BJ (cell line): ENCODE data around the gene INPP5B. TPM values are rescaled to one million over a fixed set of nuclear protein-coding genes. Genes with fewer than 3 reads are reported as not detected.
"Not testable (repeated sequence)": the region's sequence is repeated elsewhere in the genome, so short reads cannot be mapped to it uniquely, and the experiment has no call there.

Experiments
- CTCF ChIA-PET: fragments of 350-600 bp; formaldehyde crosslinking; extraction: SDS; loops from one replicate; lab custom pipeline; 2021; ENCODE audit warnings: antibody characterized with exemption, inconsistent platforms; lab: Yijun Ruan, JAX
- POLR2A ChIA-PET: fragments of 300-600 bp; sonication (Branson Sonifier 250); formaldehyde crosslinking; extraction: SDS; loops from one replicate; lab custom pipeline; 2021; ENCODE audit warnings: antibody characterized with exemption; lab: Charles Lee
- DNase-seq: peaks from one replicate; pipeline ENCODE4 v3.0.0-alpha.2; 2011; ENCODE audit warnings: low read depth
- H3K27me3 ChIP-seq: 2 replicates; pipeline ENCODE4 v1.6.0; 2011; ENCODE audit warnings: low read length; ENCODE audit not compliant: control insufficient read depth, insufficient read depth
- H3K36me3 ChIP-seq: 2 replicates; pipeline ENCODE4 v1.5.1; 2011; ENCODE audit warnings: low read length; ENCODE audit not compliant: control insufficient read depth, insufficient read depth
- H3K4me3 ChIP-seq: 2 replicates; pipeline ENCODE4 v1.5.1; 2011; ENCODE audit warnings: low read depth, mild to moderate bottlenecking, control low read depth, low read length
- CTCF ChIP-seq: IDR thresholded peaks from 2 replicates; pipeline ENCODE4 v1.5.1; 2011; ENCODE audit warnings: low read depth, mild to moderate bottlenecking, control low read depth, inconsistent platforms, low read length, moderate library complexity; ENCODE audit not compliant: insufficient read depth
- polyA plus RNA-seq: library from polyadenylated mRNA; depleted of rRNA; stranded (reverse); fragments of >200 nt; gene quantifications from 2 replicates; pipeline ENCODE4 v1.2.3, GENCODE V29; 2011

The INPP5B gene
- polyA plus RNA-seq, 1 experiment, result 21.9 TPM

DNA sequence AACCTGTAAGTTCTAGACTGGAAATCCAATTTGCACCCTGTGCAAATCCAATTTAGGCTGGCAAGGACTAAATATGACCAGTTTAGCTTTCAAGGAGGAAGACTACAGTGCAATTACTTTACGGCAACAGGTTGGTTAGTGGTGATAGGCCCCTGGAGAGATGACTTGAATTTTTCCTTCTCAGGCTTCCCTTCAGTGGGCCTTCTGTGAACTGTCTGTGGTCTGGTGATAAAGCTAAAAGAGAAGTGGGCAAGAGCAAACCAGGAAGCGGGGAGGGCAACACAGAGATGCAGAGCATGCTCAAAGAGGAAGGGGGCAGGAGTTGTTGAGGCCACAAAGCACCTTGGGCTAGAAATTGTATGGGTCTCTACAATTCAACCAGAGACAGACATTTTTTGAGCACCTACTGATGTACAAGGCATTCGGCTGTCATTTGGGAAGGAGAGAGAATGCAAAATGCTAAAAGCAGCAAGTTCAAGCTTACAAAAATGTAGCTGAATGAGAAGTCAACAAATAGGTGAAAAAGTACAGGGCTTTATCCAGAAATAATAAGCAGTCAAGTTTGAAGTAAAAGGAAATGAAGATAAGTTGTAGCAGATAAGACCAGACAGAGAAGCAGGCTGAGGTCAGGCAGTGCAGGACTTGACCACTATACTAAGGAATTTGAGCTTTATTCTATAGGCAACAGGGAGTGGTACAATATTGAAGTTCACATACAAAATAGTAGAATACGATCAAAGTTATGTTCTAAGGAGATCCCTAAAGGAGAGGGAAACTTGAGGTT lies 23.9 kb downstream of the INPP5B start:
- no peak for TF ChIP-seq CTCF
- Histone ChIP-seq H3K36me3 (peaks cover 6% of the 10 kb centered on the region), H3K4me3 (no peak overlapping the region), H3K27me3 (no peaks in the 10 kb centered on the region)
- ChIA-PET CTCF (no interaction called here), POLR2A (no interaction called here)
- DNase-seq, result no peak

- ChIA-PET CTCF (interaction anchor here (0.7 kb wide), 1 partner anchor 17 kb away, joined by 3 read pairs; no protein-coding TSS in a partner anchor), POLR2A (no interaction called here)
- peaks cover 6% of the 10 kb centered on the region for H3K36me3 ChIP-seq
- peak; percentile 48 for TF ChIP-seq CTCF
- no peak for DNase-seq
- H3K4me3 ChIP-seq, result no peak overlapping the region
- no peaks in the 10 kb centered on the region for H3K27me3 ChIP-seq
Measured at GRCh38 chr1:37919277-37919676, 27.6 kb downstream of the INPP5B start.

- no peak overlapping the region for H3K4me3 ChIP-seq
- ChIA-PET POLR2A (no interaction called here), CTCF (interaction anchor here (1.4 kb wide), 1 partner anchor 16 kb away, joined by 3 read pairs; no protein-coding TSS in a partner anchor)
- H3K36me3 ChIP-seq, result peaks cover 6% of the 10 kb centered on the region
- TF ChIP-seq CTCF, result no peak
- no peak for DNase-seq
- no peaks in the 10 kb centered on the region for H3K27me3 ChIP-seq
Measured at GRCh38 chr1:37915476-37916093, 31.3 kb downstream of the INPP5B start.

DNA sequence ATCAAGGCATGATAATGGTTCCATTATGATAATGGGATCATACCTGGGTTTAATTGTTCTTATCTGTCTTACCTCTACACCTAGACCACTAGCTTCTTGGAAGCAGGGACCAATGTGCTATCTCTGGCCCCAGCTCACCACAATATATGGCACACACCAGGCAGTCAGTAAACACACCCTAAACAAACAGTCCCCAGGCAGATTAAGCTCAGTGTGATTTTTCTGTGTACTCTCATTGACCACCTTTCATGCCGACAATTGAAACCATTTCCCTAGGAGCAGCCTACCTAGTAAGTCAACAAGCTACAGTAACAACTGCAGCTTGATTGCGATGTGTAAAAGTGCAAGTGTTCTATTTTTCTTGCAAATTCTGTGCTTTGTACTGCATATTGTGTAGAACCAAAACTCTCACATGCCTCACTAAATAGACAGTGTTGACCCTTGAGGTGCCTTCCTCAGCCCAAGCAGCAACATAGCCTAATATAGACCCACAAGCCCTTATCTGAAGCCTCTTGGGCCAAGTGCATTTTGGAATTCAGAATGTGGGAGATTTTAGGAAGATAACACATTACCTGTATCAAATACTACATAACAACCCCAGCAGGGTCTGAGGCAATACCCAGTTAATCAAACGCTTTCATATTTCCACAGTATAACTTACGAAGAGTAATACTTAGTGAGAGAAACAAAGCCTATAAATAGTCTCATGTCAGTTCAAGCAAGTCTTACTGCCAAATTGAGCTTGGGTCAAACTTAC lies 32.0 kb downstream of the INPP5B start:
- H3K27me3 ChIP-seq, result no peaks in the 10 kb centered on the region
- peaks cover 6% of the 10 kb centered on the region for H3K36me3 ChIP-seq
- ChIA-PET POLR2A (no interaction called here), CTCF (interaction anchor here (0.8 to 1.4 kb wide), 2 partner anchors 10 to 17 kb away, joined by 3 to 5 read pairs; no protein-coding TSS in a partner anchor)
- H3K4me3 ChIP-seq, result no peak overlapping the region
- DNase-seq, result no peak
- TF ChIP-seq CTCF, result no peak

DNA sequence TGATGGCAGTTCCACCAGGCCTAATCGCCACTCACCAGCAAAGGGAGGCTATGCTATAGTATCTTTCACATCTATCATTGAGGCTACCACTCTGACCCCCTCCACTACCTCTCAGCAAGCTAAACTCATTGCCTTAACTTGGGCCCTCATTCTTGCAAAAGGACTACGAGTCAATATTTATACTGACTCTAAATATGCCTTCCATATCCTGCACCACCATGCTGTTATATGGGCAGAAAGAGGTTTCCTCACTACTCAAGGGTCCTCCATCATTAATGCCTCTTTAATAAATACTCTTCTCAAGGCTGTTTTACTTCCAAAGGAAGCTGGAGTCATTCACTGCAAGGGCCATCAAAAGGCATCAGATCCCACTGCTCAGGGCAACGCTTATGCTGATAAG lies 35.4 kb downstream of the INPP5B start:
- H3K36me3 ChIP-seq, H3K4me3 ChIP-seq, CTCF ChIA-PET, H3K27me3 ChIP-seq, POLR2A ChIA-PET, DNase-seq: not testable (repeated sequence)

DNA sequence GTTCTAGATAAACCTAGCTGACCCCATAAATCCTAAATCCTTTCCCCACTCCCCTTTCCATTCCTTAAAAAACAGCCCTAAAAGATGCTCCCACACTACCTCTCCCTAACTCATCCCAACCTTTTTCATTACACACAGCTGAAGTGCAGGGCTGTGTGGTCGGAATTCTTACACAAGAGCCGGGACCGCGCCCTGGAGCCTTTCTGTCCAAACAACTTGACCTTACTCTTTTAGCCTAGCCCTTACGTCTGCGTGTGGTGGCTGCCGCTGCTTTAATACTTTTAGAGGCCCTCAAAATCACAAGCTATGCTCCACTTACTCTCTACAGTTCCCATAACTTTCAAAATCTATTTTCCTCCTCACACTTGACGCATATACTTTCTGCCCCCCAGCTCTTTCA lies 36.0 kb downstream of the INPP5B start:
- H3K4me3 ChIP-seq, H3K36me3 ChIP-seq, DNase-seq, POLR2A ChIA-PET, H3K27me3 ChIP-seq, CTCF ChIA-PET: not testable (repeated sequence)

GRCh38 chr1:37908531-37908930 lies 38.3 kb downstream of the INPP5B start:
- POLR2A ChIA-PET, result interaction anchor here (0.7 kb wide), 1 partner anchor 23 kb away, joined by 15 read pairs; no protein-coding TSS in a partner anchor
- DNase-seq, H3K4me3 ChIP-seq, H3K27me3 ChIP-seq, H3K36me3 ChIP-seq: not testable (repeated sequence)
- CTCF ChIA-PET, result interaction anchor here (0.9 kb wide), 1 partner anchor 20 kb away, joined by 3 read pairs; no protein-coding TSS in a partner anchor

GRCh38 chr1:37907416-37908125 lies 39.3 kb downstream of the INPP5B start:
- CTCF ChIA-PET, DNase-seq, H3K27me3 ChIP-seq, H3K36me3 ChIP-seq, H3K4me3 ChIP-seq: not testable (repeated sequence)
- POLR2A ChIA-PET, result interaction anchor here (0.7 kb wide), 1 partner anchor 22 kb away, joined by 15 read pairs; no protein-coding TSS in a partner anchor
